ENCODE measurements around the gene ZNF511.

DNA sequence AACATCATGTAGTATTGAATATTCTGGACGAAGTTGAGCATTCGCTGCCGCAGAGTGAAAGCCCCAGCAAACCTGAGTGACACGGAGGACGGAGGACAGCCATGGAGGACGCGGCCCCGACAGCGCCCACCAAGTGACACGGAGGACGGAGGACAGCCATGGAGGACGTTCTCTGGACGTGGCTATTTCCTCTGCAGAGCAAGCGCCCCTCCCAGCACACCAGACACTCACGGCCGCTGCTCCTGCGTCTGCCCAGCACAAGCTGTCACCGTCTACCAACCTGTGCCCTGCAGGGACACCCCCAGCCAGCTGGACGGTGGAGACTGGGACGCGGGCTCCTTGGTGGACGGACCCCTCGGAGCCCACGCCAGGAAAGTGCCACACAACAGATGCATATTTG lies 24.8 kb upstream of the ZNF511 start:
- TF ChIP-seq, protein P1, sequence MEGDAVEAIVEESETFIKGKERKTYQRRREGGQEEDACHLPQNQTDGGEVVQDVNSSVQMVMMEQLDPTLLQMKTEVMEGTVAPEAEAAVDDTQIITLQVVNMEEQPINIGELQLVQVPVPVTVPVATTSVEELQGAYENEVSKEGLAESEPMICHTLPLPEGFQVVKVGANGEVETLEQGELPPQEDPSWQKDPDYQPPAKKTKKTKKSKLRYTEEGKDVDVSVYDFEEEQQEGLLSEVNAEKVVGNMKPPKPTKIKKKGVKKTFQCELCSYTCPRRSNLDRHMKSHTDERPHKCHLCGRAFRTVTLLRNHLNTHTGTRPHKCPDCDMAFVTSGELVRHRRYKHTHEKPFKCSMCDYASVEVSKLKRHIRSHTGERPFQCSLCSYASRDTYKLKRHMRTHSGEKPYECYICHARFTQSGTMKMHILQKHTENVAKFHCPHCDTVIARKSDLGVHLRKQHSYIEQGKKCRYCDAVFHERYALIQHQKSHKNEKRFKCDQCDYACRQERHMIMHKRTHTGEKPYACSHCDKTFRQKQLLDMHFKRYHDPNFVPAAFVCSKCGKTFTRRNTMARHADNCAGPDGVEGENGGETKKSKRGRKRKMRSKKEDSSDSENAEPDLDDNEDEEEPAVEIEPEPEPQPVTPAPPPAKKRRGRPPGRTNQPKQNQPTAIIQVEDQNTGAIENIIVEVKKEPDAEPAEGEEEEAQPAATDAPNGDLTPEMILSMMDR (IDR thresholded peaks at IDR 0.05), result no peak
- TF ChIP-seq POLR2A (IDR thresholded peaks at IDR 0.05) (no peak), POLR2AphosphoS5 (IDR thresholded peaks at IDR 0.05) (no peak), EP300 (IDR thresholded peaks at IDR 0.05) (no peak)

All from upper lobe of left lung (tissue), 4 donors.